Left ventricle myocardium superior (tissue), 1 donor: ENCODE results near the gene DDX25. TPM values are rescaled to one million over a fixed set of nuclear protein-coding genes. Genes with fewer than 3 reads are reported as not detected.
A peak's percentile ranks its signal among the peaks of the same experiment; 100 is the strongest.

Experiments
- ATAC-seq: fragments of 200-7000 bp; cut with Tn5 transposase; one replicate; pipeline ENCODE4 v1.9.1; 2020; ENCODE audit warnings: mild to moderate bottlenecking, moderate library complexity
- DNase-seq: peaks from one replicate; pipeline ENCODE4 v3.0.0-alpha.2; 2020
- intact Hi-C: fragments of 100-400 bp; cut with micrococcal nuclease; formaldehyde crosslinking; loops from one replicate; pipeline ENCODE4 v1.11.0; 2022
- total RNA-seq: library from RNA; stranded (reverse); fragmentation: NEBNext Ultra II Directional; extraction: Animal tissue kit (Norgen Biotek cat#: 25700); gene quantifications from one replicate; pipeline ENCODE4 v1.2.1, GENCODE V29; 2021
- donor health status: DM: no; HTN: yes; CAD: no; lungs with severe emphysema.

DDX25 gene
- total RNA-seq, 1 donor from 2014 or later = not detected

DNA sequence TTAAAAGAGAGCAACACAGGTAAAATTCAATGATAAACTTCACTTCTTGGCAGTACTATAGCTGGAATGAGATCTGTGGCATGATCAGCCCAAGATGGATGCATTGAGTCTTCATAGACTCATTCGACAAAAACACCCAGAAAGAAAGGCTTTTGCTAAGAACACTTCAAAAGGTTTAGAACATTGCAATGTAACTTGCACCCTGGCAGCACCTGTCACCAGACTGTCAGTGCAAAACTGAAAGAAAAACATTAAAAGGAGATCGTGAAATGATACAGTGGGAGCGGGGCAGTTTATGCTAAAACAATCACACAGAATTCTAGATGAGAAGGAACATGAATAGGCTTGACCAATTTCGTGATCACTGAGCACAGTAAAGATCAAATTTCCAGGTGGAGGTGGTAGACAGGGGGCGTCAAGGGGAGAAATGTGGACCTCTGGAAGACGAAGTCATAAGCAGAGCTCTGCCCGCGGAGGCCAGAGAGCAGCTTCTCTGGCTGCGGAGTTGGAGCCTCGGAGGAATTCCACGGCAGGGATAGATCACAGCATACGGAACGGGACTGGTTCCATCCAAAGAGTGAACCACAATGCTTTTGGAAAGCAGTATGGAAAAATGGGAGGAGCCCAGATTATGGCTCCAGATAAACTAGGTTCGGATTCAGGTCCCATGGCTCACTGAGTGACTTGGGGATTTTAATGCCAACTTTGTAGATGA lies 53.5 kb downstream of the DDX25 start:
- intact Hi-C loops = no loop called here
- DNase-seq (no peak), ATAC-seq (no peak)

- intact Hi-C loops = no loop called here
- no peak for DNase-seq
- ATAC-seq = no peak
Observed at GRCh38 chr11:125958872-125959400, 54.6 kb downstream of the DDX25 start.

DNA sequence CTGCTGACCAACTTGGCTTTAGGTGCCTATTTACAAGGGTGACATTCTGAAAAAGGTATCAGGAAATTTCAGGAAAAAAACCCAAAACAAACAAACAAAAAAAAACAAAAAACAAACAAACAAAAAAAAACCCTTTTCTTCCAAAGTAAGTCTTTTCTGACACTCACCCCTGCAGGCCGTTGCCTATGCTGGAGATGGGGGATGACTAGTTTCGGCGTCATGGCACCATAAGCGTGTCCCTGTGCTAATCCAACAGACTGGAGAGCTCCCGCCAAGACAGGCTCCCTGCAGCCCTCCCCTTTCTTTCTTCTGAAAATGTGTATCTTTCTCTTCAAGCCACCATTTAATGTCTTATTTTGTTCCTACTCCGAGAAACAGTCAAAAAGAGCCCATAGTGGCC lies 55.2 kb downstream of the DDX25 start:
- ATAC-seq (no peak), DNase-seq (no peak)
- intact Hi-C loops = no loop called here

DNA sequence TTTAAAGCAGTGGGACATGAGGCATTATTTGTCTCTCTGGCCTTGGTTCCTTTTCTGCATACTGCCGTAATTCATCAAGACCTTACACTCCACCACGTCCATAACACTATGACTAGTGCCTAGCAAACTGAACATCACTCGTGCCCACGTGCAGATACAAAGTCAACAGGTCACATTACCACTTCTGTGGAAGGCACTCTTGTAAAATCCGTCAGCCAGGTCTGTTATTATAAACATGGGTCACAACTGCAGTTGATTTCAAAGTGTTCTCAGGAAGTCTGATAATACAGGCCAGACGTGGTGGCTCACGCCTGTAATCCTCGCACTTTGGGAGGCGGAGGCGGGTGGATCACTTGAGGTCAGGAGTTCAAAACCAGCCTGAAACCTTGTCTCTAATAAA lies 55.6 kb downstream of the DDX25 start:
- no peak for ATAC-seq
- intact Hi-C loops = no loop called here

GRCh38 chr11:125960771-125961170 lies 56.5 kb downstream of the DDX25 start:
- no peak for DNase-seq
- ATAC-seq = no peak
- intact Hi-C loops = no loop called here

More for the DNA sequence above, 55.6 kb downstream of the DDX25 start:
- DNase-seq = no peak

GRCh38 chr11:125967515-125967914 lies 63.2 kb downstream of the DDX25 start:
- intact Hi-C loops = no loop called here
- DNase-seq (no peak), ATAC-seq (no peak)

DNA sequence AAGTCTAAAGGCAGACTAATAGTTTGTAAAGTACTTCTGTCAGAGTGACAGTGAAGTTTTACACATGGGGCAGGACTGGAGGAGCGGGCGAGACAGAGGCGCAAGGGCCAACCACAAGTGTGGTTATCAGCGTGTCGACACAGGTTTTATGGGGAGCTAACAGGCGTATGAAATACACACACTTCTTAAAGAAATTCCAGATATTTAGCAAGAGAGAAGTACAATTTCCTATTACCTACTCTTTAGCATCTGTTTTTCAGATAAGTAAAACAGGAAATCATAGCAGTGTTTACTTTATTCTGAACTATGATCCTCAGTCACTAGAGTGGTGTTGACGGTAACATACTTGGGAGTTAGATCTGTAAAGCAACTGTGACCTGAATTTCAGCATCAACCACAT lies 64.0 kb downstream of the DDX25 start:
- ATAC-seq (no peak), DNase-seq (no peak)
- intact Hi-C loops = no loop called here

- intact Hi-C loops = no loop called here
- ATAC-seq (peak; percentile 59), DNase-seq (no peak)
Observed at GRCh38 chr11:125971618-125972017, 67.3 kb downstream of the DDX25 start.

DNA sequence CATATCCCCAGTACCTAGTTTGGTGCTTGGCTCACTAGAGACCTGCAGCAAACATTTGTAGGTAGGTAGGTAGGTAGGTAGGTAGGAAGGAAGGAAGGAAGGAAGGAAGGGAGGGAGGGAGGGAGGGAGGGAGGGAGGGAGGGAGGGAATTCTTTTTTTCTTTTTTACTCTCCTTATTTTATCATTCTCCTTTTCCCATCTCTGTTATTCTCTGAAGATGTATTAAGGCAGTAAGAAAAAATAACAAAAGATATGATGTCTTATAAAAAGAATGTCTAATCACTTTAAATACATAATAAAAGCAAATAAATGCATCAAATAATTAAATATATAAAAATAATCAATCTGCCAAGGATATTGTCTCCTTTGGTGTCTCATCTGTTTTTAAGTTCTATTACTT lies 70.0 kb downstream of the DDX25 start:
- intact Hi-C loops = no loop called here
- ATAC-seq (no peak), DNase-seq (no peak)

DNA sequence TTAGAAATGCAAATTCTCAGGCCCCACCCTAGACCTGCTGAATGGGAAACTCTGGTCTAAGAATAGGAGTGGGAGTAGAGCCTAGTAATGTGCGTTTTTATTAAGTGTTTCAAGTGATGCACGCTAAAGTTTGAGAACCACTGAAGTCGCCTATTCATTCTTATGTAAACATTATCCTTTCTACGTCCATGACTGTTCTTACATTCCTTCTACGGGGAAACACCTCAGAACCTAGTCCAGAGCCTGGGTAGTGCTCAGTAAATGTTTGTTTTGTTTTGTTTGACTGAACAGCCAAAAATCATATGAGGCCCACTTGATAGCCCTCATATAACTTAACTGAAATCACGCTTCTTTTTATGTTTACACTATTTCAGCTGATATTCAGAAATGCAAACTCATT lies 71.3 kb downstream of the DDX25 start:
- ATAC-seq (no peak), DNase-seq (no peak)
- intact Hi-C loops = no loop called here

DNA sequence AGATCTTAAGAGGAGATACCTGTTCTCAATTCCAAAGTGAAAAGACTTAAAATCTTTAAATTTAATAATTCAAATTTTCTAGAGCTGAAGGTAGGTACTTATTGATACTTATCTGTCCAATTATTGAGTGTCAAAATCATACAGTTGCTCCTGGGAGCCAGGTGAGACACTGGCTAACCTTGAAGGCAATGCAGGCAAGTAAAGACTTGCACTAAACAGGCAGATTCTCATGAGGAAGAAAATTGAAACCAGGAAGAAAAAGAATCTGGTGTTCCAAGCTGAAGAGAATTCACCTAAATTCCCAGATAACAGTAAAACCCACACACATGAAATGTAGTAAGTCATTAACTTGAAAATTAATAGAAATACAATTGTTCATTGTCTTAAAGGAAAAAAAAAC lies 71.8 kb downstream of the DDX25 start:
- DNase-seq (no peak), ATAC-seq (no peak)
- intact Hi-C loops = no loop called here

- intact Hi-C loops = no loop called here
- no peak for ATAC-seq
- DNase-seq = no peak
Observed at GRCh38 chr11:125977333-125977732, 73.0 kb downstream of the DDX25 start.

DNA sequence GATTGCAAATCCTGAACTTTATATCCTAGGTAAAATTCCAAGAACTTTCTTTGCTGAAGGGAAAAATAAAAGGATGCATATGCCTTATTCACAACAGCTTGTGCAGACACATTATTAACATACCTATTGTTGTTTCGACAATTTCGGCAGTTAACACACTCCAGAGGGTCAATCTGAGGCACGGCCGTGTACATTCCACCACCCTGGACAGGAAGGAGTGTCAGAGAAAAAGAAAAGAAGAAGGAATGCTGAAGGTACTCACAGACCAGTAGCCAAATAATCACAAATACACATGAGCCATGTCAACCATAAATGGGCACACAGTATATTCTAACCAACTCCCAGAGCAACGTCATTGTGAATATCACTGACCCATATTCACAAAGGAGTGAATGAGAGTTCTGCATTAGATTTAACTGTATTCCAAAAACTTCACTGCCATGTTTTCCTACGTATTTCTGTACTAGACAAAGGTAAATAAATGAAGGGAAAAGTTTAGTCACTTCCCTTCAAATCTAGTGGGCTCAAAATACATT lies 73.9 kb downstream of the DDX25 start:
- DNase-seq (no peak), ATAC-seq (no peak)
- intact Hi-C loops = no loop called here

Other genes starting within 250 kb of the DDX25 start
- gene ACRV1, start 223.7 kb upstream of the DDX25 start, total RNA-seq = not detected
- not detected for gene PATE1, start 158.2 kb upstream of the DDX25 start, total RNA-seq
- not detected for gene PATE2, start 125.7 kb upstream of the DDX25 start, total RNA-seq
- gene PATE3, start 116.4 kb upstream of the DDX25 start, total RNA-seq = not detected
- gene PATE4, start 71.2 kb upstream of the DDX25 start, total RNA-seq = not detected
- gene HYLS1, start 16.8 kb upstream of the DDX25 start, total RNA-seq = 5.2 TPM
- 7.1 TPM for gene PUS3, start 1.3 kb upstream of the DDX25 start, total RNA-seq
- not detected for gene VSIG10L2, start 41.5 kb downstream of the DDX25 start, total RNA-seq
- gene CDON, start 158.4 kb downstream of the DDX25 start, total RNA-seq = 15.9 TPM